Panc1 (cell line): Measurements from ENCODE around the gene PCDHB11. TPM values are rescaled to one million over a fixed set of nuclear protein-coding genes. Genes with fewer than 3 reads are reported as not detected.
"Not testable (repeated sequence)": the region's sequence is repeated elsewhere in the genome, so short reads cannot be mapped to it uniquely, and the experiment has no call there.

Experiments used
- ATAC-seq: fragments of 200-7000 bp; cut with Tn5 transposase; 2 replicates; pipeline ENCODE4 v1.9.1; 2020; ENCODE audit warnings: mild to moderate bottlenecking, moderate library complexity
- BruUV-seq: library from RNA; stranded (reverse); fragments of 400-500 nt; replicated peaks from 2 replicates; lab custom pipeline; 2021; lab: Mats Ljungman, UMichigan
- CTCF ChIA-PET: fragments of 300-600 bp; sonication (Branson Sonifier 250); formaldehyde crosslinking; loops from one replicate; lab custom pipeline; 2022; ENCODE audit warnings: antibody characterized with exemption; lab: Charles Lee
- POLR2A ChIA-PET: fragments of 300-600 bp; sonication (Branson Sonifier 250); formaldehyde crosslinking; loops from one replicate; lab custom pipeline; 2022; ENCODE audit warnings: antibody characterized with exemption; lab: Charles Lee
- DNase-seq: peaks from one replicate; pipeline ENCODE4 v3.0.0-alpha.2; 2010; ENCODE audit warnings: low read depth, low spot score
- H3K27ac ChIP-seq: 2 replicates; pipeline ENCODE4 v1.5.1; 2011; ENCODE audit warnings: mild to moderate bottlenecking, low read length, inconsistent platforms
- H3K27me3 ChIP-seq: fragments of 200-500 bp; sonication (Bioruptor generic); 2 replicates; pipeline ENCODE4 v1.6.0; 2014; ENCODE audit warnings: low read length, inconsistent platforms; ENCODE audit not compliant: control insufficient read depth, insufficient read depth
- H3K36me3 ChIP-seq: fragments of 200-500 bp; sonication (Bioruptor generic); 2 replicates; pipeline ENCODE4 v1.5.1; 2014; ENCODE audit warnings: inconsistent platforms, mild to moderate bottlenecking, low read length, moderate library complexity; ENCODE audit not compliant: control insufficient read depth, insufficient read depth
- H3K4me1 ChIP-seq: 2 replicates; pipeline ENCODE4 v1.5.1; 2011; ENCODE audit warnings: inconsistent platforms, mild to moderate bottlenecking, low read length, moderate library complexity; ENCODE audit not compliant: control insufficient read depth, insufficient read depth
- H3K4me3 ChIP-seq, 2 experiments: 2 replicates each; pipeline ENCODE4 v1.5.1; 2011 to 2012; ENCODE audit warnings: low read depth in 2 of 2, low read length in 2 of 2, mild to moderate bottlenecking in 2 of 2, inconsistent platforms in 1 of 2, moderate library complexity in 1 of 2
- H3K9me3 ChIP-seq: fragments of 200-500 bp; sonication (Bioruptor generic); 2 replicates; pipeline ENCODE4 v1.5.1; 2014; ENCODE audit warnings: low read depth, mild to moderate bottlenecking, inconsistent platforms, low read length, moderate library complexity; ENCODE audit not compliant: control insufficient read depth, insufficient read depth
- CTCF ChIP-seq: fragments of 450-650 bp; IDR thresholded peaks from 2 replicates; pipeline ENCODE4 v1.5.1; 2017; ENCODE audit warnings: mild to moderate bottlenecking
- POLR2AphosphoS5 ChIP-seq: IDR thresholded peaks from 2 replicates; pipeline ENCODE4 v1.6.1; 2012; ENCODE audit warnings: mild to moderate bottlenecking, low read depth, low read length, moderate library complexity
- REST ChIP-seq, 2 experiments: IDR thresholded peaks; 2 replicates each; pipeline ENCODE4 v1.6.1; 2011 to 2012; ENCODE audit warnings: low read depth in 2 of 2, control low read depth in 1 of 2, low read length in 1 of 2, mild to moderate bottlenecking in 1 of 2, moderate library complexity in 1 of 2; ENCODE audit not compliant: insufficient read depth in 1 of 2
- in situ Hi-C: cut with HindIII; loops from 2 replicates; pipeline ENCODE4 v1.10.0; 2016; ENCODE audit warnings: low sequenced_read_pairs, low pct_unique_long_range_greater_than_20kb
- intact Hi-C: fragments of 100-400 bp; cut with micrococcal nuclease; formaldehyde crosslinking; loops from one replicate; pipeline ENCODE4 v1.10.0; 2022; ENCODE audit not compliant: unreplicated experiment
- total RNA-seq: library from RNA; stranded (reverse); gene quantifications from one replicate; pipeline ENCODE4 v1.2.1, GENCODE V29; 2021; ENCODE audit not compliant: unreplicated experiment

Gene PCDHB11
- total RNA-seq, 1 experiment from 2014 or later, result 1.6 TPM

GRCh38 chr5:141182248-141182647 lies 17.2 kb upstream of the PCDHB11 start, which contains the start of gene PCDHB16:
Gene PCDHB16 (plus strand): TSS chr5:141182387. CDS start chr5:141182560, 173 bp downstream.
- peaks cover 3% of the 10 kb centered on the region for H3K4me1 ChIP-seq
- H3K27me3 ChIP-seq, result peaks cover 3% of the 10 kb centered on the region; the same call in 1 of the 2 replicates
- in situ Hi-C loops (loop anchor here (25.0 kb wide), 2 partner anchors 95 to 155 kb away; partner anchors contain the start of genes PCDHB2, PCDHGA1, PCDHGA2 and PCDHGA3), intact Hi-C loops (no loop called here)
- H3K4me3 ChIP-seq, result no peak within 1 kb of the TSS; a peak in 1 of 4 replicates
- H3K27ac ChIP-seq, result no peak within 1 kb of the TSS
- TF ChIP-seq REST (IDR thresholded peaks at IDR 0.05; ENCODE audit: insufficient read depth in 1 of 2, low read depth in 2 of 2, low read length in 1 of 2) (no peak), CTCF (peak; percentile 33)
- H3K36me3 ChIP-seq, result no peaks in the 10 kb centered on the region
- POLR2A ChIA-PET, result no interaction called here
- DNase-seq (no peak), ATAC-seq (no peak)
- H3K9me3 ChIP-seq, result no peaks in the 10 kb centered on the region
- CTCF ChIA-PET, result interaction anchor here (1.2 kb wide), 1 partner anchor 26 kb away, joined by 3 read pairs; no protein-coding TSS in a partner anchor
- no TSS peak for BruUV-seq

- BruUV-seq, intact Hi-C loops, ATAC-seq, H3K4me3 ChIP-seq, H3K4me1 ChIP-seq, POLR2A ChIA-PET, H3K27me3 ChIP-seq, DNase-seq, H3K36me3 ChIP-seq, H3K27ac ChIP-seq, H3K9me3 ChIP-seq: not testable (repeated sequence)
- in situ Hi-C loops, result loop anchor here (25.0 kb wide), 2 partner anchors 97 to 153 kb away; partner anchors contain the start of genes PCDHB2, PCDHGA1, PCDHGA2 and PCDHGA3
- CTCF ChIA-PET, result interaction anchor here (0.6 kb wide), 1 partner anchor 228 kb away, joined by 3 read pairs; no protein-coding TSS in a partner anchor
Measured at GRCh38 chr5:141184117-141184855, 15.1 kb upstream of the PCDHB11 start.

GRCh38 chr5:141186897-141187512 lies 12.4 kb upstream of the PCDHB11 start, which contains the start of gene PCDHB9:
Gene PCDHB9 (plus strand): TSS chr5:141187161. CDS start chr5:141187319, 158 bp downstream.
- H3K27ac ChIP-seq, result peak within 1 kb of the TSS; percentile 48; the same call in 1 of the 2 replicates
- TF ChIP-seq POLR2AphosphoS5 (no peak), REST (IDR thresholded peaks at IDR 0.05; ENCODE audit: insufficient read depth in 1 of 2, low read depth in 2 of 2, low read length in 1 of 2) (no peak), CTCF (peak; percentile 89)
- peak; percentile 92 for ATAC-seq
- no TSS peak for BruUV-seq
- intact Hi-C loops (no loop called here), in situ Hi-C loops (loop anchor here (25.0 kb wide), 2 partner anchors 100 to 150 kb away; partner anchors contain the start of genes PCDHB2, PCDHGA1, PCDHGA2 and PCDHGA3)
- DNase-seq, result no peak
- peaks cover 2% of the 10 kb centered on the region for H3K27me3 ChIP-seq
- POLR2A ChIA-PET, result no interaction called here
- CTCF ChIA-PET, result interaction anchor here (0.6 to 1.9 kb wide), 6 partner anchors 9 to 101 kb away, joined by 3 to 9 read pairs (median 4); partner anchors contain the start of genes PCDHB14 and PCDHB2
- no peaks in the 10 kb centered on the region for H3K36me3 ChIP-seq
- no peaks in the 10 kb centered on the region for H3K9me3 ChIP-seq
- peak within 1 kb of the TSS; percentile 39 to 62 for H3K4me3 ChIP-seq
- no peaks in the 10 kb centered on the region for H3K4me1 ChIP-seq
